Measurements from ENCODE around the gene ACOX3. TPM values are rescaled to one million over a fixed set of nuclear protein-coding genes. Genes with fewer than 3 reads are reported as not detected.

The ACOX3 gene
- polyA plus RNA-seq, 4 donors = 15.0 to 17.5 (median 15.7) TPM

- peak in 1 of 4 donors; percentile 53 for DNase-seq (ENCODE audit: low read depth in 4 of 4, low spot score in 3 of 4)
Observed at GRCh38 chr4:8468746-8469535, 28.4 kb upstream of the ACOX3 start.

GRCh38 chr4:8467016-8467415 lies 26.5 kb upstream of the ACOX3 start:
- DNase-seq (ENCODE audit: low read depth in 4 of 4, low spot score in 3 of 4) = no peak

GRCh38 chr4:8465615-8466611 lies 25.4 kb upstream of the ACOX3 start:
- no peak for DNase-seq (ENCODE audit: low read depth in 4 of 4, low spot score in 3 of 4)

GRCh38 chr4:8464381-8464780 lies 23.9 kb upstream of the ACOX3 start:
- no peak for DNase-seq (ENCODE audit: low read depth in 4 of 4, low spot score in 3 of 4)

GRCh38 chr4:8463811-8464210 lies 23.3 kb upstream of the ACOX3 start:
- no peak for DNase-seq (ENCODE audit: low read depth in 4 of 4, low spot score in 3 of 4)

- DNase-seq (ENCODE audit: low read depth in 4 of 4, low spot score in 3 of 4) = no peak
Observed at GRCh38 chr4:8461616-8462015, 21.1 kb upstream of the ACOX3 start.

GRCh38 chr4:8461086-8461485 lies 20.6 kb upstream of the ACOX3 start:
- DNase-seq (ENCODE audit: low read depth in 4 of 4, low spot score in 3 of 4) = no peak

- no peak for DNase-seq (ENCODE audit: low read depth in 4 of 4, low spot score in 3 of 4)
Observed at GRCh38 chr4:8459867-8460445, 19.4 kb upstream of the ACOX3 start.

GRCh38 chr4:8457646-8458252 lies 17.2 kb upstream of the ACOX3 start:
- DNase-seq (ENCODE audit: low read depth in 4 of 4, low spot score in 3 of 4) = no peak

- DNase-seq (ENCODE audit: low read depth in 4 of 4, low spot score in 3 of 4) = no peak
Observed at GRCh38 chr4:8453957-8454356, 13.4 kb upstream of the ACOX3 start.

- DNase-seq (ENCODE audit: low read depth in 4 of 4, low spot score in 3 of 4) = no peak
Observed at GRCh38 chr4:8451440-8452182, 11.1 kb upstream of the ACOX3 start.

GRCh38 chr4:8446122-8446521 lies 5.6 kb upstream of the ACOX3 start:
- no peak for DNase-seq (ENCODE audit: low read depth in 4 of 4, low spot score in 3 of 4)

- DNase-seq (ENCODE audit: low read depth in 4 of 4, low spot score in 3 of 4) = no peak
Observed at GRCh38 chr4:8443801-8444200, 3.3 kb upstream of the ACOX3 start.

- no peak for DNase-seq (ENCODE audit: low read depth in 4 of 4, low spot score in 3 of 4)
Observed at GRCh38 chr4:8442596-8443358, 2.3 kb upstream of the ACOX3 start.

- DNase-seq (ENCODE audit: low read depth in 4 of 4, low spot score in 3 of 4) = no peak
Observed at GRCh38 chr4:8441499-8442091, 1.1 kb upstream of the ACOX3 start.

GRCh38 chr4:8439914-8440491 lies 520 bp downstream of the ACOX3 start:
- DNase-seq (ENCODE audit: low read depth in 4 of 4, low spot score in 3 of 4) = no peak

GRCh38 chr4:8439168-8439567 lies 1.4 kb downstream of the ACOX3 start:
- no peak for DNase-seq (ENCODE audit: low read depth in 4 of 4, low spot score in 3 of 4)

GRCh38 chr4:8438743-8439142 lies 1.8 kb downstream of the ACOX3 start:
- no peak for DNase-seq (ENCODE audit: low read depth in 4 of 4, low spot score in 3 of 4)

GRCh38 chr4:8437281-8437680 lies 3.2 kb downstream of the ACOX3 start:
- DNase-seq (ENCODE audit: low read depth in 4 of 4, low spot score in 3 of 4) = no peak
